HEK293 (cell line): ENCODE data around the gene COL17A1.
A peak's percentile ranks its signal among the peaks of the same experiment; 100 is the strongest.

Experiments
- CTCF ChIA-PET: fragments of 350-600 bp; formaldehyde crosslinking; extraction: SDS; loops from one replicate; lab custom pipeline; 2021; ENCODE audit warnings: antibody characterized with exemption; lab: Yijun Ruan, JAX
- POLR2A ChIA-PET: fragments of 300-600 bp; formaldehyde crosslinking; extraction: SDS; loops from one replicate; lab custom pipeline; 2020; ENCODE audit warnings: antibody characterized with exemption, inconsistent platforms; lab: Yijun Ruan, JAX
- H3K27ac ChIP-seq: fragments of 200-500 bp; sonication (Bioruptor generic); 2 replicates; pipeline ENCODE4 v1.5.1; 2014; ENCODE audit warnings: low read depth, low read length, control low read depth, inconsistent platforms; ENCODE audit errors: extremely low read depth
- H3K36me3 ChIP-seq, 2 experiments: fragments of 200-500 bp in 1 of 2; sonication (Bioruptor generic) in 1 of 2; 1 replicate in 1 of 2; 2 replicates in 1 of 2; pipeline ENCODE4 v1.5.1; 2014 to 2017; ENCODE audit warnings: inconsistent platforms in 2 of 2, low read length in 2 of 2; ENCODE audit not compliant: control insufficient read depth in 2 of 2, insufficient read depth in 1 of 2
- H3K4me1 ChIP-seq: fragments of 200-500 bp; sonication (Bioruptor generic); 2 replicates; pipeline ENCODE4 v1.5.1; 2014; ENCODE audit warnings: mild to moderate bottlenecking, low read length, inconsistent platforms; ENCODE audit not compliant: control insufficient read depth, insufficient read depth
- H3K4me3 ChIP-seq: 2 replicates; pipeline ENCODE4 v1.5.1; 2011; ENCODE audit warnings: low read depth, mild to moderate bottlenecking, control low read depth, low read length, moderate library complexity
- H3K9me3 ChIP-seq: fragments of 200-500 bp; sonication (Bioruptor generic); 2 replicates; pipeline ENCODE4 v1.5.1; 2014; ENCODE audit warnings: low read depth, low read length, inconsistent platforms; ENCODE audit not compliant: control insufficient read depth, insufficient read depth
- BCL11B ChIP-seq: fragments of 450-650 bp; formaldehyde crosslinking; IDR thresholded peaks from 2 replicates; pipeline ENCODE4 v1.5.1; 2016; ENCODE audit warnings: low read depth, missing biosample characterization, missing genetic modification characterization
- GLI4 ChIP-seq: fragments of 450-650 bp; formaldehyde crosslinking; IDR thresholded peaks from 2 replicates; pipeline ENCODE4 v1.5.1; 2016; ENCODE audit warnings: missing biosample characterization, missing genetic modification characterization
- KLF10 ChIP-seq: fragments of 450-650 bp; IDR thresholded peaks from 2 replicates; pipeline ENCODE4 v1.5.1; 2018; ENCODE audit warnings: missing biosample characterization, mild to moderate bottlenecking, missing genetic modification characterization
- RBAK ChIP-seq: fragments of 450-650 bp; formaldehyde crosslinking; IDR thresholded peaks from 2 replicates; pipeline ENCODE4 v1.5.1; 2016; ENCODE audit warnings: missing biosample characterization, missing genetic modification characterization
- TRIM28 ChIP-seq: IDR thresholded peaks from 2 replicates; pipeline ENCODE4 v1.6.1; 2011; ENCODE audit warnings: low read length, control low read depth, borderline replicate concordance
- ZNF174 ChIP-seq: fragments of 450-650 bp; formaldehyde crosslinking; IDR thresholded peaks from 2 replicates; pipeline ENCODE4 v1.5.0; 2017; ENCODE audit warnings: missing biosample characterization, mild to moderate bottlenecking, missing genetic modification characterization
- ZNF2 ChIP-seq: fragments of 450-650 bp; formaldehyde crosslinking; IDR thresholded peaks from 2 replicates; pipeline ENCODE4 v1.5.1; 2016; ENCODE audit warnings: missing biosample characterization, missing genetic modification characterization
- ZNF292 ChIP-seq: fragments of 450-650 bp; formaldehyde crosslinking; IDR thresholded peaks from 2 replicates; pipeline ENCODE4 v1.5.1; 2016; ENCODE audit warnings: low read depth, missing biosample characterization, missing genetic modification characterization, borderline replicate concordance
- ZNF416 ChIP-seq: fragments of 450-650 bp; formaldehyde crosslinking; IDR thresholded peaks from 2 replicates; pipeline ENCODE4 v1.5.1; 2016; ENCODE audit warnings: missing biosample characterization, missing genetic modification characterization
- ZNF514 ChIP-seq: fragments of 450-650 bp; formaldehyde crosslinking; IDR thresholded peaks from 2 replicates; pipeline ENCODE4 v1.5.1; 2016; ENCODE audit warnings: missing biosample characterization, missing genetic modification characterization
- ZNF521 ChIP-seq: fragments of 450-650 bp; formaldehyde crosslinking; IDR thresholded peaks from 2 replicates; pipeline ENCODE4 v1.5.1; 2017; ENCODE audit warnings: missing biosample characterization, mild to moderate bottlenecking, missing genetic modification characterization
- ZNF530 ChIP-seq: fragments of 450-650 bp; formaldehyde crosslinking; IDR thresholded peaks from 2 replicates; pipeline ENCODE4 v1.5.1; 2016; ENCODE audit warnings: low read depth, missing biosample characterization, missing genetic modification characterization
- ZNF549 ChIP-seq: fragments of 450-650 bp; IDR thresholded peaks from 2 replicates; pipeline ENCODE4 v1.5.1; 2018; ENCODE audit warnings: missing biosample characterization, missing genetic modification characterization, mild to moderate bottlenecking, inconsistent platforms, moderate library complexity
- ZNF555 ChIP-seq: fragments of 450-650 bp; formaldehyde crosslinking; conservative IDR thresholded peaks from 2 replicates; pipeline ENCODE4 v1.5.1; 2017; ENCODE audit warnings: missing biosample characterization, mild to moderate bottlenecking, missing genetic modification characterization, inconsistent platforms
- ZNF610 ChIP-seq: fragments of 450-650 bp; formaldehyde crosslinking; IDR thresholded peaks from 2 replicates; pipeline ENCODE4 v1.5.1; 2016; ENCODE audit warnings: missing biosample characterization, missing genetic modification characterization, borderline replicate concordance
- ZNF776 ChIP-seq: fragments of 450-650 bp; formaldehyde crosslinking; IDR thresholded peaks from 2 replicates; pipeline ENCODE4 v1.5.0; 2017; ENCODE audit warnings: missing biosample characterization, missing genetic modification characterization, borderline replicate concordance
- ZNF777 ChIP-seq: fragments of 450-650 bp; formaldehyde crosslinking; IDR thresholded peaks from 2 replicates; pipeline ENCODE4 v1.5.1; 2017; ENCODE audit warnings: missing biosample characterization, missing genetic modification characterization, borderline replicate concordance
- ZXDB ChIP-seq: fragments of 450-650 bp; formaldehyde crosslinking; IDR thresholded peaks from 2 replicates; pipeline ENCODE4 v1.5.1; 2016; ENCODE audit warnings: missing biosample characterization, missing genetic modification characterization
- TF ChIP-seq, protein P1 (sequence below): fragments of 450-650 bp; formaldehyde crosslinking; IDR thresholded peaks from 2 replicates; pipeline ENCODE4 v1.5.1; 2016; ENCODE audit warnings: missing biosample characterization, missing genetic modification characterization
- TF ChIP-seq, protein P2 (sequence below): fragments of 450-650 bp; formaldehyde crosslinking; IDR thresholded peaks from 2 replicates; pipeline ENCODE4 v1.5.1; 2016; ENCODE audit warnings: missing biosample characterization, missing genetic modification characterization
- TF ChIP-seq, protein P3 (sequence below): fragments of 450-650 bp; formaldehyde crosslinking; IDR thresholded peaks from 2 replicates; pipeline ENCODE4 v1.5.1; 2016; ENCODE audit warnings: missing biosample characterization, missing genetic modification characterization
- TF ChIP-seq, protein P4 (sequence below): fragments of 450-650 bp; formaldehyde crosslinking; conservative IDR thresholded peaks from 2 replicates; pipeline ENCODE4 v1.5.1; 2016; ENCODE audit warnings: low read depth, missing biosample characterization, missing genetic modification characterization

COL17A1 gene

DNA sequence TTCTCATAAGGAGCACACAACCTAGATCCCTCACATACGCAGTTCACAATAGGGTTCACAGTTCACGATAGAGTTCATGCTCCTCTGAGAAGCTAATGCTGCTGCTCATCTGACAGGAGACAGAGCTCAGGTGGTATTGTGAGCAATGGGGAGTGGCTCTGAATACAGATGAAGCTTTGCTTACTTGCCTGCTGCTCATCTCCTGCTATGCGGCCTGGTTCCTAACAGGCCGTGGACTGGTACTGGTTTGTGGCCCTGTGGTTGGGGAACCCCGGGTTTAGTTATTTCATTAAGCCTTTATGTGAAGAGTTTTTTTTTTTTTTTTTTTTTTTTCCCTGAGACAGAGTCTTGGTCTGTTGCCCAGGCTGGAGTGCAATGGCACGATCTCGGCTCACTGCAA, 99.3 kb downstream of the COL17A1 start:
- Histone ChIP-seq H3K9me3 (no peaks in the 10 kb centered on the region), H3K4me1 (peaks cover 11% of the 10 kb centered on the region), H3K36me3 (no peaks in the 10 kb centered on the region), H3K27ac (no peak overlapping the region), H3K4me3 (no peak overlapping the region)
- POLR2A ChIA-PET = no interaction called here
- CTCF ChIA-PET = interaction anchor here (0.5 kb wide), 1 partner anchor 10 kb away, joined by 4 read pairs; no protein-coding TSS in a partner anchor
- TF ChIP-seq ZNF2 (tag by site-specific recombination) = no peak
- TF ChIP-seq, protein P1, sequence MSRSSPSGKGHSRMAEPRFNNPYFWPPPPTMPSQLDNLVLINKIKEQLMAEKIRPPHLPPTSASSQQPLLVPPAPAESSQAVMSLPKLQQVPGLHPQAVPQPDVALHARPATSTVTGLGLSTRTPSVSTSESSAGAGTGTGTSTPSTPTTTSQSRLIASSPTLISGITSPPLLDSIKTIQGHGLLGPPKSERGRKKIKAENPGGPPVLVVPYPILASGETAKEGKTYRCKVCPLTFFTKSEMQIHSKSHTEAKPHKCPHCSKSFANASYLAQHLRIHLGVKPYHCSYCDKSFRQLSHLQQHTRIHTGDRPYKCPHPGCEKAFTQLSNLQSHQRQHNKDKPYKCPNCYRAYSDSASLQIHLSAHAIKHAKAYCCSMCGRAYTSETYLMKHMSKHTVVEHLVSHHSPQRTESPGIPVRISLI (tag by site-specific recombination) = peak; percentile 45; the same call in 1 of the 2 replicates
- peak; percentile 96 for TF ChIP-seq ZNF610

DNA sequence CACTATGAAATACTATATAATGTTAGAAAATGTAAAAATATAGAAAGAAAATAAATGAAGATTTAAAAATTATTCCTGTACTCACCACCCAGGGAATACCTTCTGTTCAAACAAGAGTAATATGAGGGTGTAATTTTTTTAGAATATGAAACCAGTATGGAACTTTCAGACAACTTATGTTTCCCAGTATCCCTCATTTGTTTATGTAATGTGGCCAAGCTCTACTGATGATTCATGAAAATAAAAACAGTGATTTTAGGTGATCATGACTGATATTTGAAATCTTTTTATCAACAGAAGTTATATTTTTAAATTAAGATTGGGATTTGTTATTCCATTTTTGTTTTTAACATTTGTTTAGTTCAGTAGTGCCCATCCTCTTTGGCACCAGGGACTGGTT, 100.0 kb downstream of the COL17A1 start:
- CTCF ChIA-PET = interaction anchor here (0.6 to 0.7 kb wide), 3 partner anchors 127 to 284 kb away, joined by 3 to 5 read pairs (median 4); no protein-coding TSS in a partner anchor
- Histone ChIP-seq H3K36me3 (no peaks in the 10 kb centered on the region), H3K4me1 (peaks cover 6% of the 10 kb centered on the region), H3K9me3 (no peaks in the 10 kb centered on the region)
- POLR2A ChIA-PET = no interaction called here
- TF ChIP-seq GLI4 (tag by site-specific recombination) (no peak), ZNF776 (tag by site-specific recombination) (no peak), ZNF549 (tag by site-specific recombination) (no peak), RBAK (tag by site-specific recombination) (no peak), ZNF292 (tag by site-specific recombination) (no peak), ZNF530 (no peak), ZNF514 (tag by site-specific recombination) (no peak), BCL11B (tag by site-specific recombination) (no peak), ZNF777 (no peak), ZNF416 (no peak), ZNF521 (tag by site-specific recombination) (no peak), ZXDB (tag by site-specific recombination) (no peak), TRIM28 (no peak), ZNF555 (no peak), ZNF174 (tag by site-specific recombination) (no peak), KLF10 (tag by site-specific recombination) (no peak)
- TF ChIP-seq, protein P2, sequence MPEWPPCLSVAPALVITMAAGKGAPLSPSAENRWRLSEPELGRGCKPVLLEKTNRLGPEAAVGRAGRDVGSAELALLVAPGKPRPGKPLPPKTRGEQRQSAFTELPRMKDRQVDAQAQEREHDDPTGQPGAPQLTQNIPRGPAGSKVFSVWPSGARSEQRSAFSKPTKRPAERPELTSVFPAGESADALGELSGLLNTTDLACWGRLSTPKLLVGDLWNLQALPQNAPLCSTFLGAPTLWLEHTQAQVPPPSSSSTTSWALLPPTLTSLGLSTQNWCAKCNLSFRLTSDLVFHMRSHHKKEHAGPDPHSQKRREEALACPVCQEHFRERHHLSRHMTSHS (tag by site-specific recombination) = no peak
- TF ChIP-seq, protein P3, sequence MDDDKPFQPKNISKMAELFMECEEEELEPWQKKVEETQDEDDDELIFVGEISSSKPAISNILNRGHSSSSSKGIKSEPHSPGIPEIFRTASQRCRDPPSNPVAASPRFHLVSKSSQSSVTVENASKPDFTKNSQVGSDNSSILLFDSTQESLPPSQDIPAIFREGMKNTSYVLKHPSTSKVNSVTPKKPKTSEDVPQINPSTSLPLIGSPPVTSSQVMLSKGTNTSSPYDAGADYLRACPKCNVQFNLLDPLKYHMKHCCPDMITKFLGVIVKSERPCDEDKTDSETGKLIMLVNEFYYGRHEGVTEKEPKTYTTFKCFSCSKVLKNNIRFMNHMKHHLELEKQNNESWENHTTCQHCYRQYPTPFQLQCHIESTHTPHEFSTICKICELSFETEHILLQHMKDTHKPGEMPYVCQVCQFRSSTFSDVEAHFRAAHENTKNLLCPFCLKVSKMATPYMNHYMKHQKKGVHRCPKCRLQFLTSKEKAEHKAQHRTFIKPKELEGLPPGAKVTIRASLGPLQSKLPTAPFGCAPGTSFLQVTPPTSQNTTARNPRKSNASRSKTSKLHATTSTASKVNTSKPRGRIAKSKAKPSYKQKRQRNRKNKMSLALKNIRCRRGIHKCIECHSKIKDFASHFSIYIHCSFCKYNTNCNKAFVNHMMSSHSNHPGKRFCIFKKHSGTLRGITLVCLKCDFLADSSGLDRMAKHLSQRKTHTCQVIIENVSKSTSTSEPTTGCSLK (tag by site-specific recombination) = no peak
- TF ChIP-seq, protein P4, sequence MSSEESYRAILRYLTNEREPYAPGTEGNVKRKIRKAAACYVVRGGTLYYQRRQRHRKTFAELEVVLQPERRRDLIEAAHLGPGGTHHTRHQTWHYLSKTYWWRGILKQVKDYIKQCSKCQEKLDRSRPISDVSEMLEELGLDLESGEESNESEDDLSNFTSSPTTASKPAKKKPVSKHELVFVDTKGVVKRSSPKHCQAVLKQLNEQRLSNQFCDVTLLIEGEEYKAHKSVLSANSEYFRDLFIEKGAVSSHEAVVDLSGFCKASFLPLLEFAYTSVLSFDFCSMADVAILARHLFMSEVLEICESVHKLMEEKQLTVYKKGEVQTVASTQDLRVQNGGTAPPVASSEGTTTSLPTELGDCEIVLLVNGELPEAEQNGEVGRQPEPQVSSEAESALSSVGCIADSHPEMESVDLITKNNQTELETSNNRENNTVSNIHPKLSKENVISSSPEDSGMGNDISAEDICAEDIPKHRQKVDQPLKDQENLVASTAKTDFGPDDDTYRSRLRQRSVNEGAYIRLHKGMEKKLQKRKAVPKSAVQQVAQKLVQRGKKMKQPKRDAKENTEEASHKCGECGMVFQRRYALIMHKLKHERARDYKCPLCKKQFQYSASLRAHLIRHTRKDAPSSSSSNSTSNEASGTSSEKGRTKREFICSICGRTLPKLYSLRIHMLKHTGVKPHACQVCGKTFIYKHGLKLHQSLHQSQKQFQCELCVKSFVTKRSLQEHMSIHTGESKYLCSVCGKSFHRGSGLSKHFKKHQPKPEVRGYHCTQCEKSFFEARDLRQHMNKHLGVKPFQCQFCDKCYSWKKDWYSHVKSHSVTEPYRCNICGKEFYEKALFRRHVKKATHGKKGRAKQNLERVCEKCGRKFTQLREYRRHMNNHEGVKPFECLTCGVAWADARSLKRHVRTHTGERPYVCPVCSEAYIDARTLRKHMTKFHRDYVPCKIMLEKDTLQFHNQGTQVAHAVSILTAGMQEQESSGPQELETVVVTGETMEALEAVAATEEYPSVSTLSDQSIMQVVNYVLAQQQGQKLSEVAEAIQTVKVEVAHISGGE = no peak
- TF ChIP-seq, all 188 proteins: peak for 0
- Histone ChIP-seq H3K27ac (no peak overlapping the region), H3K4me3 (no peak overlapping the region)
